Right renal pelvis (tissue), 4 donors: ENCODE data around the gene DRD5. TPM values are rescaled to one million over a fixed set of nuclear protein-coding genes. Genes with fewer than 3 reads are reported as not detected.

Source experiments
- DNase-seq, 4 donors: peaks; one replicate each; pipeline ENCODE4 v3.0.0-alpha.2; 2013; ENCODE audit warnings: low read depth in 4 of 4, low spot score in 3 of 4, missing footprints in 1 of 4
- polyA plus RNA-seq, 4 donors: library from polyadenylated mRNA; unstranded; fragments of 120-200 nt; gene quantifications; one replicate each; pipeline ENCODE4 v1.2.1, GENCODE V29; 2013; ENCODE audit not compliant: insufficient read length in 4 of 4

Gene DRD5
- polyA plus RNA-seq, 4 donors: 0.53 to 0.73 (median 0.65) TPM

DNA sequence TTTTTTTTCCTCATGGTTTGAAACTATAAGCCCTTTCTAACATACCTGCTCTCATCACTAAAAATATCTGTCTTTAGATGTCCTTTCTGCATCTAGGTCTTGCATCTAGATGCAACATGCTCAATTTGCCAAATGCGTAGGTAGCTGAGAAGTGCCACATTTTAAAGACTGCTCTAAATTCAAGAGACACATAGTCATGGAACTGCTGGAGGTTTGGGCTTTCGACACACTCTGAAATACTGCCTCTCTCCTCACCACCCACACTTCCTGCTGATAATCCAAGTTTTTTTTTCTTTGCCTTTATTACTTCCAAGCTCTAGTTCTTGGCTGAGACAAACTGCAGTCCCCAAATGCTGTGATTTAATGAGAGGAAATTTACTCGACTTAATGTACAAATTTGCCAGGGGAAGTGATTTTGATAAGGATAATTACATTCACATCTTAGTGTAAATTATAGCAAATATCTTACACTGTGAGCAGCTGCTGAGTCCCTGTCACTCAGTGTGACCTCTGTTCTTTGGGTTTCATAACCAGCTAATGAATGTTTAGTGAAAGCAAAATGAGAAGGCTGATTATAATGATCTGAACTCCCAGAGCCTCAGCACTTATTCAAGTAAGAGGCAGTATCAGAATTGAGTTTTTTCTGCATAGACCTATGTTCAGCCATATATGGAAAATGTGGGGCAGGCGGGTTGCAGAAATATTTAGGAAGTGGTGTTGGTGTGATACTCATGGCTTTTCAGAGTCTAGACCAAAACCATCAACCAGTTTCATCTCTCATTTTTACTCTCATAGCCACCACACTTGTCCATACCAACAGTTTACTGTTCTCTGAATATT is 31.3 kb downstream of the DRD5 start:
- no peak for DNase-seq

DNA sequence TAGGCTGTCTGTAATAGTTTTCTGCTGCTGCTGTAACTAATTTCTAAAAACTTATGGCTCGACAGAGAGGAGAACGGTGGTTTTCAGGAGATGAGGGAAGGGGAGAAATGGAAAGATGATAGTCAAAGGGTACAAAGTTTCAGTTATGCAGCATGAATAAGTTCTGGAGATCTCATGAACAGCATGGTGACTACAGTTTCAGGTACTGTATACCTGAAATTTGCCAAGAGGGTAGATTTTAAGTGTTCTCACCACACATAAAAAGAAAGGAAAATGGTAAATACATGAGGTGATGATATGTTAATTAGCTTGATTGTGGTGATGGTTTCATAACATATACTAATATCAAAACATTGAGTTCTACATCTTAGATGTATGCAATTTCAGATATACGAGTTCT is 34.9 kb downstream of the DRD5 start:
- DNase-seq: no peak

DNA sequence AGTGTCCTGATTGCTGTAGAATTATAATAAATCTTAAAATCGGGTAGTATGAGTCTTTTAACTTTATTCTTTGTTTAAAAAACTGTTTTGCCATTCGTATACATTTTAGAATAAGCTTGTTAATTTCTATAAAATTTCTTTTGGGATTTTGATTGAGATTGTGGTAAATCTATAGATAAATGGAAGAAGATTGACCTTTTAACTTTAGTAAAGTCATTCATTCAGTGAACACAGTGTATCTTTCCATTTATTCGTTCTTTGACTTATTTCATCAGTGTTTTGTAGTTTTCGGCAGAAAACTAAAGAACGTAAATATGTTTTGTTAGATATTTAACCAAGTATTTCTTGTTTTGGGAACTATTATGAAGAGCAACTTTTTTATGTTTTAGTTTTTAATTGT is 38.9 kb downstream of the DRD5 start:
- no peak for DNase-seq

DNA sequence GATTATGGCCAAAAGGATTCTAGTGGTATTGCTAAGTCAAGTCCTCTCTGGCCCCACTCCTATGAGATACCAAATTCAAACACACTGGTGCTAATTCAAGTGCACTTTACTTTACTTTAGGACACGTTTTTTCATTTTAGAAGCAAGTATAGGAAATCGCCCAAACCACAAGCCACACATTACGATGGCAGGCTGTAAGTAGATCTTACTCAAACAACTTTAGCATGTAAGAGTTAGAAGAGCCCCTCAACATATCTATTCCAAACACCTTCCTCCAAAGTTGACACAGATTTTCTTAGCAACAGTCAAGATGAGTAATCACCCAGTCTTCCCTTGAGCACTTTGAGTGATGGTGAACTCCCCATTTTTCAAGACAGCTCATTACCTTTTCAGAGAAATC is 43.6 kb downstream of the DRD5 start:
- no peak for DNase-seq

DNA sequence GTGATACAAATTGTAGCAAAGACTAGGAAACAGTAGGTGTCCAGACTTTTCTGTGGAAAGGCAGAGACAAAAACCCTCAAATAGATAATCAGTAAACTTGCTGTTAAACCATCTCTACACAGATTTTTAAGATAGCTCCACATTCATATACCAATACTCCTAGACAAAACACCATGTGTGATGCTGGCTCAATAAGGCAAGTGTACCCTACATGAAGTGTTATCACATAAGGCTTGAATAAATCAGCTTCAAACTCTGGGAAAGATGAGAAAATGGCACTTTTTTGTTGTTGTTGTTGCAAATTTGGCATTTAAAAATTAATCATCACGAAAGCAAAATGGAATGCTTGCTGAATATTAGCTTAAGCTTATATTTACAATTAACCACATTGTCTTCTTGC is 45.1 kb downstream of the DRD5 start:
- DNase-seq: no peak

DNA sequence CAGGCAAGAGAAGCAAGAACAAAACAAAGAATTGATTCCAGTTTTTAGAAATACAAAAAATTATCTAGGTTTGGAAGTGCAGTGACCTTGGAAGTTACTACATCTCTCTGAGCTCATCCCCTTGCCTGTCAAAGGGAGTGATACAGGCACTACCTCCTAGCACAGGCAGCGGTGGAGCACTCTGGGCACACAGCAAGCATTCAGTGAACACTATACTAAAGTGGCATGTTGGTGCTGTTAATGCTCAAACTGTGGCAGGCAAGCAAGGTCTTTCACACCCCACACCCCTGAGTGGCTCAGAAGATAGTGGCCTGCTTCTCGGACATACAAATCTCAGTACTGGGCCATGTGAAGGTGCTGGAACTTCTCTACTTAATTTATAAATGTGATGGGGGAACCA is 51.2 kb downstream of the DRD5 start:
- DNase-seq: no peak

GRCh38 chr4:9833421-9833820 is 52.0 kb downstream of the DRD5 start:
- no peak for DNase-seq

Other genes with a start within 250 kb of the DRD5 start
- gene SLC2A9, start 239.9 kb downstream of the DRD5 start, polyA plus RNA-seq: 10 to 100 TPM in 3 of 4 donors, 1 to 10 TPM in 1; 9.2 to 10.6 (median 10.3) TPM